ENCODE measurements around the gene FRAS1. TPM values are rescaled to one million over a fixed set of nuclear protein-coding genes. Genes with fewer than 3 reads are reported as not detected.

The FRAS1 gene
- total and polyA plus RNA-seq, 2 donors (not counting 3 experiments of a cell fraction or from before 2014, with no cell fraction given): 1.4 to 3.6 TPM

GRCh38 chr4:78520808-78521226 is 463.7 kb downstream of the FRAS1 start:
- H3K79me2 ChIP-seq (ENCODE audit: control insufficient read depth, insufficient read depth, low read length): no peaks in the 10 kb centered on the region
- H3K27me3 ChIP-seq (ENCODE audit: control insufficient read depth in 2 of 2, insufficient read depth in 2 of 2, low read length in 2 of 2): no peaks in the 10 kb centered on the region
- no peak overlapping the region for H3K27ac ChIP-seq (ENCODE audit: insufficient read depth, low read depth, low read length)
- H3K9me3 ChIP-seq (replicated peaks; ENCODE audit: control insufficient read depth, insufficient read depth, low read length): no peaks in the 10 kb centered on the region
- no peak overlapping the region for H2AFZ ChIP-seq (ENCODE audit: low read depth, low read length)
- ChIA-PET POLR2A (no interaction called here), CTCF (no interaction called here)
- H4K20me1 ChIP-seq (replicated peaks; ENCODE audit: control insufficient read depth, extremely low read depth, insufficient read depth, low read length): no peaks in the 10 kb centered on the region
- TF ChIP-seq JUN (IDR thresholded peaks at IDR 0.05; ENCODE audit: borderline replicate concordance, insufficient read depth, insufficient read length, low read depth) (no peak), EZH2 (IDR thresholded peaks at IDR 0.05; ENCODE audit: borderline replicate concordance, low read depth, low read length, severe bottlenecking) (no peak), GATA2 (IDR thresholded peaks at IDR 0.05; ENCODE audit: insufficient read depth, insufficient read length, low read depth, low read length) (no peak), POLR2A (IDR thresholded peaks at IDR 0.05; ENCODE audit: low read depth, low read length) (no peak), MAX (IDR thresholded peaks at IDR 0.05; ENCODE audit: insufficient read depth, insufficient read length) (no peak), POLR2AphosphoS5 (IDR thresholded peaks at IDR 0.05; ENCODE audit: insufficient read depth, low read depth, low read length) (no peak), MYC (IDR thresholded peaks at IDR 0.05; ENCODE audit: low read depth, low read length) (no peak), FOS (IDR thresholded peaks at IDR 0.05; ENCODE audit: borderline replicate concordance, insufficient read depth, low read length) (no peak), CTCF (IDR thresholded peaks at IDR 0.05; ENCODE audit: extremely low read depth in 1 of 2, insufficient read depth in 1 of 2, low read depth in 1 of 2, low read length in 2 of 2) (no peak)
- BruUV-seq (replicated peaks): no TSS peak
- no peak for DNase-seq (ENCODE audit: low read depth, low spot score)
- dilution Hi-C loops (cut with MboI; ENCODE audit: extremely low pct_ligation_motif_present, low sequenced_read_pairs): no loop called here
- H3K4me2 ChIP-seq (ENCODE audit: insufficient read depth, low read length): no peak overlapping the region
- no peak overlapping the region for H3K9ac ChIP-seq (replicated peaks; ENCODE audit: extremely low read depth, insufficient read depth, low read length)
- H3K4me1 ChIP-seq (ENCODE audit: control insufficient read depth, extremely low read depth, insufficient read depth, low read length): peaks cover 8% of the 10 kb centered on the region
- no peak overlapping the region for H3K4me3 ChIP-seq (replicated peaks in 1 of 3; ENCODE audit: insufficient read depth in 1 of 3, low read depth in 1 of 3, low read length in 3 of 3)
- FAIRE-seq: peak; percentile 12
- no peaks in the 10 kb centered on the region for H3K9me1 ChIP-seq (replicated peaks; ENCODE audit: control insufficient read depth, extremely low read depth, insufficient read depth, low read length)
- intact Hi-C loops (cut with micrococcal nuclease): no loop called here
- H3K36me3 ChIP-seq (ENCODE audit: control insufficient read depth in 2 of 2, extremely low read depth in 1 of 2, insufficient read depth in 2 of 2, low read length in 2 of 2): no peaks in the 10 kb centered on the region

Measured in endothelial cell of umbilical vein (primary cell).